Suppressor macrophage treated with lipopolysaccharide for 1 hour (primary cell): ENCODE measurements around the gene LHX4.
A peak's percentile ranks its signal among the peaks of the same experiment; 100 is the strongest.

ENCODE experiments used
- DNase-seq, 3 donors: peaks; one replicate each; pipeline ENCODE4 v3.0.0-alpha.2; 2020 to 2022

Gene LHX4

DNA sequence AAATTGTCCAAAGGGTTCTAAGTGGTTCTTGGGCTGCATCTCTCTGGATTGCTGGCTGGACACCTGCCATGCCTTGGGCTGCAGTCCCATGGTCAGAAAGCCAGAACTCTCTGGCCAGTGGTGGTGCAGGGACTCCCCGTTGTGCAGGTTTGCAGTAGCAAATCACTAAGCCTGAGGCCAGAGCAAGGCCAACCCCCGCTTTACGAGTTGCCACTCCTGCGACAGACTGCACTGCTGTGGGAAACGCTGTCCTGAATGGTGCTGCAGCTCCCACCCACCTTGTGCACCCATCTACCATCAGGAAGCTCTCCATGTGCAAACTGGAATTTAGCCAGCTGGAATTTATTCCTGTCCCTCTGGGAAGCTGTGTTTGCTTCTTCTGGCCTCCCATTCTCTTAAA is 45.7 kb downstream of the LHX4 start:
- no peak for DNase-seq

DNA sequence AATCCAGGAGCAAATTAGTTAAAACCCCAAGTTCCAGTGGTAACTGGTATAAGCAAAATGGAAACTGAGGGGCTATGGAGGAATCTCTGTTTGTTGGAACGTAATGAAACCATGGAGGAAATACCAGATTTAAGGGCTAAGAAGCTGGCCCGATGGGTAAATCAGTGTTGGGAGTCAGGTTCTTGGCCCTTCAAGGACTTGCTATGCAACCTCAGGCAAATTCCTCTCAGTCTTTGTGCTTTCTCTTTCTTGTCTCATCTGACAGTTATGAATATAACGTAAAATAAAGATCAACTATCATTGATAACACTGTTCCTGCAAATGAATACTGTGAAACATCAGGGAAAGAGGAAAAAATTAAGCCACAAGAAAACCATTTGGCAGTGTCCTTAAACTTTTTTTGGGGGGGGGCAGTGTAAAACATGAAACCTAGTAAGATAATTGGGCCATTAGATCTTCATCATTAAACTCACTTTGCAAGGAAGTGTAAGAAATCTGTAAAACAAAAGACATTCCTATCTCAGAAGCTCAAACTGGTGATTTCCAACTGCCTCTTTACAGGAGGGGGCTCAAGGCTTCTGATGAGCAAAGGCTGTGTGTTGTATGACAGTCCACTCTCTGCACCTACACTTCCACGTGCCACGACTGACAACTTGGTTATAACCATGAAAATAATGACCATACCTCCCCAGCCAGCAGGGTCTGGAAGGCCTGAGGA is 47.6 kb downstream of the LHX4 start:
- DNase-seq: peak in 2 of 3 donors; percentile 32 to 44

- peak in 1 of 3 donors; percentile 24 for DNase-seq
These were observed 48.1 kb downstream of the LHX4 start for GRCh38 chr1:180278194-180278515.

DNA sequence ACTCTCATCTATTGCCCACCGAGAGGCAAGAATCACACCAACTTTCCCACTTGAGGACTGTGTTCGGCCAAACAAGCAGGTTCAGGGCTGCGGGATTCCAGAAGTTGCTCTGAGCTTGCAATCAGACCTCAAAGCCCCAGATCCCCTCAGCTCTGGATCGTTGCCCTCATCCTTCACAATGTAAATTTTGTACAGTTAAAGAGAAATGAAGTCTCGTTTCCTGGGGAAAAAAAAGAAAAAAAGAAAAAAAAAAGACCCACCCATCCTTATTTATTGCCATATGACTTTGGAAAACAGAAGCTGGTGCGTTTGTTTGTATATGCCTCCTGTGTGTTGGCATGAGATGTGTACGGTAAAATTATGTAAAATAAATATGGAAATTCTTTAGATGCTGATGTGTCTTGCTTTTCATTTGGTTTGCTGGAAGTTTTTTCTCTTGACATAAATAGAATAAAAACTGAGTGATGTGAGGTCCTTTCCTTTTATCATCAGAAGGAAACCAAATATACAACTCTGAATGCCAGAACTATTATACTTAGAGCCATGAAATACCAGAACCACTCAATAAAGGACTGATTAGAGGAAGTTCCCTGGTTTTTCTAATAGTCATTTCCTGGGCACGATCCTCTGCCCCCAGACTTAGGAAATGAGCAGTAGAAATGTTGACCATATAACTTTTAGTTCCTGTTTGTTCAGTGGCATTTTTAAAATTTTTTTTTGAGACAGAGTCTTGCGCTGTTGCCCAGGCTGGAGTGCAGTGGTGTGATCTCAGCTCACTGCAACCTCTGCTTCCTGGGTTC is 48.7 kb downstream of the LHX4 start:
- DNase-seq: peak; percentile 83 to 99 (median 96)

- DNase-seq: peak; percentile 39 to 76 (median 66)
These were observed 49.6 kb downstream of the LHX4 start for GRCh38 chr1:180279651-180280050.

- DNase-seq: peak; percentile 66 to 88 (median 77)
These were observed 50.6 kb downstream of the LHX4 start for GRCh38 chr1:180280617-180281016.

GRCh38 chr1:180281490-180281889 is 51.4 kb downstream of the LHX4 start:
- DNase-seq: peak; percentile 62 to 85 (median 76)

DNA sequence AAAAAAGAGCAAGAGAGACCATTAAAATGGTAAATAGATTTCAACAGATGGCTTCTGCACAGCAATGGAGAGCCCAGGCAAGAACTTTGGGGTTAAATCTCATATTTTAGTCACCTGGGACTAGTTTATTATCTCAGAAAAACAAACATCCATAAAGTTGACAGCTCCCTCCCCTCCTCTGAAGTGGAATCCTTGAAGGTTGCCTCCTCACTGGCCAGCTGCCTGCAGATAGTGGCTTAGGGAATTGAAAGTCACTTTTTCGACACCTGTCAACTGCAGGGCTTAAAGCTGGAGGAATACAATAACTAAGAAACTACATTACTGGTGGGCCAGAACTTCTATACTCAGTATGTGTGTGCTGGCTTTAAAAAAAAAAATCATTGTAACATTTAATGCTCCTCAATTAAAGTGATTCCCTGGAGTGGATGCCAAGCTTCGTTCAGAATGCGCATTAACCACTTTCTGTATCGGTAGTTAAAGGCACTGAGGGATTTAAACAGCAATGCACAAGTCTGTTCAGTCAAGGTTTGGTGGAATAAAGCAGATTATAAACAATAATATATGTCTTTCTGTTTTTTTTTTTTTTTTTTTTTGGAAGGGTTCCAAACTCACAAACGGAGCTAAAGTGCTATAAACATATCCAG is 52.5 kb downstream of the LHX4 start:
- DNase-seq: no peak

GRCh38 chr1:180283098-180283497 is 53.0 kb downstream of the LHX4 start:
- DNase-seq: no peak

- peak in 2 of 3 donors; percentile 21 to 40 for DNase-seq
These were observed 56.4 kb downstream of the LHX4 start for GRCh38 chr1:180286417-180286816.

DNA sequence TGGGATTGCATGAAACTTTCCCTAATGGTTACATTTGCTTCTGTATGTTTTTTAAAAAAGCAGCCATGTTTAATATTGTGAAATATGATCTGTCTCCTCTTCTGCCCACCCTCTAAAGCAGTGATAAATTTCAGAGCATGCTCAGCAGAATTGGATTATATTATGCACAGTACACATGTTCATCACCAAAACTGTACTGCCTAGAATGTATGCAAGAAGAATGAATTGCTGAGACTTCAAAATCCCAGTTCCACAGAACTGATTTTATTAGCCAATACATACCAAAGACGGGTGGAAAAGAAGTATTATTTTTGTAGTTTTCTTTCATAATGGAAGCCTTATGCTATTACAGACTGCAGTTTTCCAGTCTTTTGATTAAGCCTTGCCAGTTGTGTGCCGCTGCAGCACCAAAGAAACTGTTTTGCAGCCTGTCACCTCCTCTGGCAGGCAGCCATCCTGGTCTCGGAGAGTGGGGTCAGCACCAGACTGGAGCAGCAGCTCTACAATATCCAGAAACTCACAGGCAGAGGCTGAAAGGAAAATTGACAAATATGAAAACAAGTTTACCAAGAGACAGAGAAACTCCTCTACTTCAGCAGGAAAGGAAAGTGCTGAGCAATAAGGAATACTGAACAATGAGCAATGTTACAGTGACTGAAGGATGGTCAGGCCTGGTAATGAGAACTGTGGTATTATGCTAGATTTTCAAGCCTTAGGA is 58.1 kb downstream of the LHX4 start:
- DNase-seq: peak; percentile 75 to 91 (median 89)

GRCh38 chr1:180288940-180289339 is 58.9 kb downstream of the LHX4 start:
- DNase-seq: no peak

- no peak for DNase-seq
These were observed 60.4 kb downstream of the LHX4 start for GRCh38 chr1:180290265-180291001.

DNA sequence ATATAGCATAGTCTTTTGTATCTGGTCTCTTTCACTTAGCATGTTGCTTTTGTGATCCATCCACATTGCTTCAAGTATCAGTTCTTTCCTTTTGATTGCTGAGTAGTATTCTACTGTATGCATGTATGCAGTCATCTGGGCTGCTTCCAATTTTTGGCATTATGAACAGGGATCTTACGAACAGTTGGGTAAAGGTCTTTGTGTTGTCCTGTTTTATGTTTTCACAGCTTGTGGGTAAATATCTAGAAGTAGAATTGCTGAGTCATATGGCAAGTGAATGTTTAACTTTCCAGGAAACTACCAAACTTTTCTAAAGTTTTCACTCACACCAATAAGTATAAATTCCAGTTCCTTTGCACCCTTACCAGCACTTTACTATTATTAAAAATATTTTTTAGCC is 60.9 kb downstream of the LHX4 start:
- peak in 2 of 3 donors; percentile 62 to 77 for DNase-seq

DNA sequence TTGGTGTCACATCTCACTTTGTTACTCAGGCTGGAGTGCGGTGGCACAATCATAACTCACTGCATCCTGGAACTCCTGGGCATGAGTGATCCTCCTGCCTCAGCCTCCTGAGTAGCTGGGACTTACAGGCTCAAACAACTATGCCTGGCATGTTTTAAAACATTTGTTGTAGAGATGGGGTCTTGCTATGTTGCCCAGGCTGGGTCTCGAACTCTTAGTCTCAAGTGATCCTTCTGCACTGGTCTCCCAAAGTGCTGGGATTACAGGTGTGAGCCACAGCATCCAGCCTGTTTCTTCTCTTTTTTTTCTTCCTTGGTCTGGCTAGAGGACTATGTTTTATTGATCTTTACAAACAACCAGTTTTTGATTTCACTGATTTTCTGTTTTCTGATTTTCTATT is 64.6 kb downstream of the LHX4 start:
- DNase-seq: no peak

GRCh38 chr1:180295999-180296398 is 65.9 kb downstream of the LHX4 start:
- DNase-seq: no peak

DNA sequence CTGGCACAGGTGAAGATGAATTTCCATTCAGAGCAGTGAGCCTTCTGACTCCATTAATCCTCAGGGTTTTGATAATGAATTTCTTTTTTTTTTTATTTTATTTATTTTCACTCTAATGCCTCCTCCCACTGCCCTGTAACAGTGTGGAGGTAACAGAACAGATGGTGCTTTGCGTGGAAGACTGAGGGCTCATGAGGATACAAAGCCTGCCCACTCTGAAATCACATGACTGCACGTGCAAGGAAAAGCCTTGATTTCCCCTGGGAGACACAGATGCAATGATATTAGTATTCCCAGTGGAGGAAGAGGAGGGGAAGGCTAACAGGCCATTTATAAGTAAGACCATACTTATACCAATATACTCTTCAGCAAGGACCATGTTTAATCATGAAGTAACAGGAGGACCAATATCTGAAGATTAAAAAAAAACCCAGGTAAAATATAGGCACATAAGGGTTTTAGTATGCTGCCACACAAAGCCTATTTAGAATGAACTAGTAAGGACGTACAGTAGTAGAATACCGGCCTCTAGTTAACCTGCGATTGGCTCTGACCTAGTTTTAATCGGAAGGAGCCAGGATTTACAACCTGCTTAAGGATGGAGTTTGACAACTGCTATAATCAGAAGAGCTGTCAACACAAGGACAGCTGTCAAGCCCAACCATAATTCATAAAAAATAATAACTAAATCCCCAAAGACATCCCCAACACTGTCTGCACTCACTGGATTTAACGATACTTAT is 69.6 kb downstream of the LHX4 start:
- no peak for DNase-seq

- no peak for DNase-seq
These were observed 71.2 kb downstream of the LHX4 start for GRCh38 chr1:180301135-180301742.

GRCh38 chr1:180309338-180309737 is 79.3 kb downstream of the LHX4 start:
- peak in 1 of 3 donors; percentile 20 for DNase-seq

GRCh38 chr1:180310095-180310494 is 80.0 kb downstream of the LHX4 start:
- DNase-seq: peak; percentile 69 to 81 (median 74)
